HFFc6 (cell line): ENCODE data around the gene SH3RF3. TPM values are rescaled to one million over a fixed set of nuclear protein-coding genes. Genes with fewer than 3 reads are reported as not detected.

ENCODE experiments used
- DNase-seq: peaks from one replicate; pipeline ENCODE4 v3.0.0-alpha.2; 2018
- H3K27ac Mint-ChIP-seq: 2 replicates; pipeline ENCODE4 v1.8.0; 2020; ENCODE audit warnings: mild to moderate bottlenecking, mixed read lengths
- H3K27me3 Mint-ChIP-seq: 2 replicates; pipeline ENCODE4 v1.8.0; 2021; ENCODE audit warnings: mild to moderate bottlenecking, moderate library complexity, mixed read lengths; ENCODE audit not compliant: insufficient read depth
- H3K36me3 Mint-ChIP-seq: 2 replicates; pipeline ENCODE4 v1.8.0; 2021; ENCODE audit warnings: low read depth, mixed read lengths
- H3K4me1 Mint-ChIP-seq: 2 replicates; pipeline ENCODE4 v1.8.0; 2020; ENCODE audit warnings: low read depth, mixed read lengths
- H3K4me3 Mint-ChIP-seq: 2 replicates; pipeline ENCODE4 v1.8.0; 2020; ENCODE audit warnings: mild to moderate bottlenecking, moderate library complexity, mixed read lengths
- H3K9me3 Mint-ChIP-seq: 2 replicates; pipeline ENCODE4 v1.8.0; 2020; ENCODE audit warnings: mild to moderate bottlenecking, mixed read lengths
- total RNA-seq, 6 experiments: library from RNA; stranded (reverse); fragmentation: NEBNext Ultra II Directional; extraction: Animal tissue kit (Norgen Biotek cat#: 25700); gene quantifications; 2 replicates in 1 of 6; 3 replicates in 5 of 6; pipeline ENCODE4 v1.2.3, GENCODE V29; 2021
- TF ChIP-seq, protein P1 (sequence below): fragments of 200-600 bp; sonication (generic); IDR thresholded peaks from 2 replicates; pipeline ENCODE4 v1.5.0; 2021; ENCODE audit warnings: antibody characterized with exemption, mild to moderate bottlenecking

Gene SH3RF3
- total RNA-seq, 6 experiments from 2014 or later, result 2.4 to 4.4 (median 3.7) TPM

- Mint-ChIP-seq H3K4me1 (peaks cover 15% of the 10 kb centered on the region), H3K36me3 (no peaks in the 10 kb centered on the region), H3K9me3 (peaks cover 6% of the 10 kb centered on the region; the same call in 1 of the 2 replicates), H3K27ac (peak overlapping the region; percentile 92), H3K27me3 (peaks cover 2% of the 10 kb centered on the region; the same call in 1 of the 2 replicates), H3K4me3 (peak overlapping the region; percentile 45; the same call in 1 of the 2 replicates)
- TF ChIP-seq, protein P1, sequence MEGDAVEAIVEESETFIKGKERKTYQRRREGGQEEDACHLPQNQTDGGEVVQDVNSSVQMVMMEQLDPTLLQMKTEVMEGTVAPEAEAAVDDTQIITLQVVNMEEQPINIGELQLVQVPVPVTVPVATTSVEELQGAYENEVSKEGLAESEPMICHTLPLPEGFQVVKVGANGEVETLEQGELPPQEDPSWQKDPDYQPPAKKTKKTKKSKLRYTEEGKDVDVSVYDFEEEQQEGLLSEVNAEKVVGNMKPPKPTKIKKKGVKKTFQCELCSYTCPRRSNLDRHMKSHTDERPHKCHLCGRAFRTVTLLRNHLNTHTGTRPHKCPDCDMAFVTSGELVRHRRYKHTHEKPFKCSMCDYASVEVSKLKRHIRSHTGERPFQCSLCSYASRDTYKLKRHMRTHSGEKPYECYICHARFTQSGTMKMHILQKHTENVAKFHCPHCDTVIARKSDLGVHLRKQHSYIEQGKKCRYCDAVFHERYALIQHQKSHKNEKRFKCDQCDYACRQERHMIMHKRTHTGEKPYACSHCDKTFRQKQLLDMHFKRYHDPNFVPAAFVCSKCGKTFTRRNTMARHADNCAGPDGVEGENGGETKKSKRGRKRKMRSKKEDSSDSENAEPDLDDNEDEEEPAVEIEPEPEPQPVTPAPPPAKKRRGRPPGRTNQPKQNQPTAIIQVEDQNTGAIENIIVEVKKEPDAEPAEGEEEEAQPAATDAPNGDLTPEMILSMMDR, result no peak
- DNase-seq, result peak; percentile 89
These were observed 385.0 kb downstream of the SH3RF3 start for GRCh38 chr2:109513749-109514588.

DNA sequence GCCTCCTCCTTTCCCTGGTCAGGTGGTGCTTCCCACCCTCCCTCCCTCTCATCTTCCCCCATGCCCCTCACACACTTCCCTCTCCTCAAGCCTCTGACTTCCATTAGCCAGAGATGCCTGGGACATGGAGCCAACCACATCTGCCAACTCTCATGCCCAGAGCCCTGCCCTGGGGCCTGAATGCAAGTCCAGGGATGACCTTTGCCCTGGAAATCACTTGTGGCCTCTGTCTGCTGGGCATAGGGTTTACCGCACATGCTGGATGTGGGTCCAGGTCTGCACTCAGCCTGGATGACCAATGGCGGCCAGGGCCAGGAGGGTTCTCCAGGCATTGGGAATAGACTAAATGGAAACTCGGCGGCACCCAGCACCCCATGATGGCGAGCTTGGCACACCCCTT is 385.9 kb downstream of the SH3RF3 start:
- TF ChIP-seq, protein P1, result no peak
- Mint-ChIP-seq H3K36me3 (no peaks in the 10 kb centered on the region), H3K9me3 (no peaks in the 10 kb centered on the region), H3K4me3 (no peak overlapping the region; the same call in 1 of the 2 replicates), H3K4me1 (peaks cover 13% of the 10 kb centered on the region), H3K27ac (peak overlapping the region; percentile 49; the same call in 1 of the 2 replicates), H3K27me3 (peaks cover 2% of the 10 kb centered on the region; the same call in 1 of the 2 replicates)
- no peak for DNase-seq

- H3K36me3 Mint-ChIP-seq, result no peaks in the 10 kb centered on the region
- TF ChIP-seq, protein P1, result peak; percentile 82
- H3K9me3 Mint-ChIP-seq, result no peaks in the 10 kb centered on the region
- peaks cover 6% of the 10 kb centered on the region; the same call in 1 of the 2 replicates for H3K27me3 Mint-ChIP-seq
- no peak overlapping the region for H3K27ac Mint-ChIP-seq
- H3K4me1 Mint-ChIP-seq, result peaks cover 10% of the 10 kb centered on the region
- peak; percentile 11 for DNase-seq
- no peak overlapping the region for H3K4me3 Mint-ChIP-seq
These were observed 387.6 kb downstream of the SH3RF3 start for GRCh38 chr2:109516445-109517117.

DNA sequence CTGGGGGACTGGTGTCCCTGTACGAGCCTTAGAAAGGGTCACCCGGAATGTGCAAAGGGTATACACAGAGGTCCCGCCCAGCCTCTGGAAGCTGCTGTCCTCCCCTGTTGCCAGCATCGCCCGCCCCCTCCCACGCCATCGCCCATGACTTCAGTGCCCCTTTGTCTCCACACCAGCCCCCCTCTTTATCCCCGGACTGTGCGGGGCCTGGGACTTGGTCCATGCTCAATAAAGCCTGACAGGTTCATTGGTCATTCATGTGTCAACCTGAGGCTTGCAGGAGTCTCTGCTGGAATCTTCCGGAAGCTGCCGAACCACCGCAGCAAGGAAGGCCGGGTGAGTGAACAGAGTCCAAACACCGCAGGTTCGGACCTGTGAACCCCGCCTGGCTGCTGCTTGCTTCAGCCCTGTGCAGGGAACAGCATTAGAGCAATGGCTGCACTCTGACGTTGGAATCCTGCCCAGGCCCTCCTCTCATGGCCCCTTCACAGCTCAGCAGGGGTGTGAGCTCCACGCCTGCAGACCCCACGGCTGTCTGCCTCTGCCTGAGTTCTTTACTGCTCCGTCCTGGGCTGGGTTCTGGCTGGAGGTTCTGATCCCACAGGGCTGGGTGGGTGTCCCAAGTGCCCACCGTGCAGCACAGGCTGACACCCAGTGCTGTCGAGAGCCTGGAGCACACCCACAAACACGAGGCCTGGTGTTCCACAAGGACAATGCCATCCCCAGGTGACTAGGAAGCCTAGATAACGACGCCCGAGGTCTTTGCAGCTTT is 388.3 kb downstream of the SH3RF3 start:
- Mint-ChIP-seq H3K27me3 (peaks cover 7% of the 10 kb centered on the region; the same call in 1 of the 2 replicates), H3K4me1 (peaks cover 10% of the 10 kb centered on the region), H3K9me3 (no peaks in the 10 kb centered on the region), H3K4me3 (no peak overlapping the region), H3K36me3 (no peaks in the 10 kb centered on the region), H3K27ac (no peak overlapping the region)
- TF ChIP-seq, protein P1, result no peak
- no peak for DNase-seq

GRCh38 chr2:109519513-109519912 is 390.5 kb downstream of the SH3RF3 start:
- H3K36me3 Mint-ChIP-seq, result no peaks in the 10 kb centered on the region
- H3K27me3 Mint-ChIP-seq, result peaks cover 16% of the 10 kb centered on the region
- no peak for DNase-seq
- no peak overlapping the region for H3K4me3 Mint-ChIP-seq
- no peaks in the 10 kb centered on the region for H3K9me3 Mint-ChIP-seq
- H3K4me1 Mint-ChIP-seq, result no peaks in the 10 kb centered on the region
- TF ChIP-seq, protein P1, result no peak
- no peak overlapping the region for H3K27ac Mint-ChIP-seq
